Left colon (tissue), 2 donors: ENCODE data around the gene NEIL3. TPM values are rescaled to one million over a fixed set of nuclear protein-coding genes. Genes with fewer than 3 reads are reported as not detected.

Source experiments
- ATAC-seq: fragments of 200-7000 bp; cut with Tn5 transposase; one replicate; pipeline ENCODE4 v1.9.1; 2020; ENCODE audit warnings: mild to moderate bottlenecking, moderate library complexity
- DNase-seq, 2 donors: peaks; one replicate each; pipeline ENCODE4 v3.0.0-alpha.2; 2020
- intact Hi-C, 2 donors: fragments of 100-400 bp; cut with DNase I in 1 of 2; cut with micrococcal nuclease in 1 of 2; formaldehyde crosslinking; loops; one replicate each; pipeline versions ENCODE4 v1.11.2 to v1.14.0; 2022; cut with DNase I, micrococcal nuclease
- total RNA-seq, 2 donors: library from RNA; stranded (reverse); fragmentation: NEBNext Ultra II Directional; extraction: Animal tissue kit (Norgen Biotek cat#: 25700); gene quantifications; one replicate each; pipeline ENCODE4 v1.2.1, GENCODE V29; 2021
- donor health status: DM: no; HTN: no; CAD: no.
- donor health status: DM: yes; HTN: yes; CAD: no.

The NEIL3 gene
- total RNA-seq, 2 donors from 2014 or later = 1.0 to 2.3 TPM

GRCh38 chr4:177401658-177402273, 92.1 kb downstream of the NEIL3 start:
- DNase-seq = no peak
- no peak for ATAC-seq
- intact Hi-C loops = no loop called here

DNA sequence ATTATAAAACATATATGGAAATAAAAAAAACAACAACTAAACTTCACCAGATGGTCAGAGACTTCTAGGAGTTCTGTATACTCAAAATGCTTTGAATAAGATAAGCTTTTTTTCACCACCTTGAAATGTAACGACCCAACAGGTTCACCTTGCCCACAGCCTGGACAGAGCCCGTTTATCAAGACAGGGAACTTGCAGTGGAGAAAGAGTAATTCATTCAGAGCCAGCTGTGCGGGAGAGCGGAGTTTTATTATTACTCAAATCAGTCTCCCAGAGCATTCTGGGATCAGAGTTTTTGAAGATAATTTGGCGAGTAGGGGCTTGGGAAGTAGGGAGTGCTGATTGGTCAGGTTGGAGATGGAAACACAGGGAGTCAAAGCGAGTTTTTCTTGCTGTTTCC, 94.1 kb downstream of the NEIL3 start:
- intact Hi-C loops = no loop called here
- ATAC-seq (no peak), DNase-seq (no peak)

GRCh38 chr4:177404342-177404741, 94.7 kb downstream of the NEIL3 start:
- ATAC-seq (no peak), DNase-seq (no peak)

DNA sequence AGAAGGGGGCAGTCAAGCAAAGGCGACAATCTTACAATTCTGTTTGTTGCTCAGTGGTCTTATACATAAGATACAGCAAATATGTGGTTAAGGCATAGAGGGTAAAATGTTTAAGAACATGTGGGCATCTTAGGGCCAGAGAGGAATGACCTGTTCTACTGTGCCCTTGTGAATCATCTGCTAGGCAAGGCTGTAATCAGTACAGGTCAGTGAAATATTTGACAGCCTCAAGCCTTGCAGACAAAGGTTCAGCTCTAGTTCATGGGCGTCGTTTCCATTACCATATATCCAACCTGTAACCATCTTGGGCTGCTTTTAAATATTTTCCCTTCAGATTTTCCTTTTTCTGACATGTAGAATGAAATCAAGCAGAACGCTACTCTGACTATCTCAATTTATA, 95.3 kb downstream of the NEIL3 start:
- DNase-seq (no peak), ATAC-seq (no peak)
- intact Hi-C loops = no loop called here

More at GRCh38 chr4:177404342-177404741, 94.7 kb downstream of the NEIL3 start:
- intact Hi-C loops = no loop called here

GRCh38 chr4:177405508-177405907, 95.8 kb downstream of the NEIL3 start:
- intact Hi-C loops = no loop called here
- no peak for DNase-seq
- ATAC-seq = no peak

- DNase-seq (no peak), ATAC-seq (no peak)
- intact Hi-C loops = no loop called here
These were observed 98.3 kb downstream of the NEIL3 start for GRCh38 chr4:177408023-177408422.

DNA sequence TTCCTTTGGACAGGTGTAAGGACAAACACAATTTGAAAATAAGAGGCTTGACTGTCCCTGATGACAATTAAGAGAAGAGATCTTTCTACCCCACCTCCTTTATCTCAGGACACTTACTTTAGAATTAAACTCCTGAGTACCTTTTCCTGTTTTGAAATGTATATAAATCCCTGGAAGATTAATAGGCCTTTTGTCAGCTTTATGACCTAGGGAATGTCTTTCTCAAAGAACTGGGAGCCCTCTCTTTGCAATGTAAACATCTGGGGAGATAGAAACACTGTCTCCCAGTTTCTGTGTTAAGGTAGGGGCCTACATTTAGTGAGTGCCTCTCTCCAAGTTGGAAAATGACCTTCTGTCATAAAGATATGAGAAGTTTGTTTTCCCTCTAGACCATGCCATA, 100.9 kb downstream of the NEIL3 start:
- no peak for DNase-seq
- intact Hi-C loops = no loop called here
- no peak for ATAC-seq

GRCh38 chr4:177411996-177412395, 102.3 kb downstream of the NEIL3 start:
- DNase-seq (no peak), ATAC-seq (no peak)
- intact Hi-C loops = no loop called here

Other genes starting within 250 kb of the NEIL3 start
- 10 to 100 TPM; 15.6 to 26.0 TPM for gene AGA, start 132.6 kb downstream of the NEIL3 start, total RNA-seq